NK-92 (cell line): ENCODE results near the gene CACNA1C.
"Not testable (repeated sequence)": the region's sequence is repeated elsewhere in the genome, so short reads cannot be mapped to it uniquely, and the experiment has no call there.

ENCODE experiments used
- DNase-seq: peaks from one replicate; lab custom pipeline; 2025; ENCODE audit not compliant: unreplicated experiment; lab: John Stamatoyannopoulos, UW

Gene CACNA1C

DNA sequence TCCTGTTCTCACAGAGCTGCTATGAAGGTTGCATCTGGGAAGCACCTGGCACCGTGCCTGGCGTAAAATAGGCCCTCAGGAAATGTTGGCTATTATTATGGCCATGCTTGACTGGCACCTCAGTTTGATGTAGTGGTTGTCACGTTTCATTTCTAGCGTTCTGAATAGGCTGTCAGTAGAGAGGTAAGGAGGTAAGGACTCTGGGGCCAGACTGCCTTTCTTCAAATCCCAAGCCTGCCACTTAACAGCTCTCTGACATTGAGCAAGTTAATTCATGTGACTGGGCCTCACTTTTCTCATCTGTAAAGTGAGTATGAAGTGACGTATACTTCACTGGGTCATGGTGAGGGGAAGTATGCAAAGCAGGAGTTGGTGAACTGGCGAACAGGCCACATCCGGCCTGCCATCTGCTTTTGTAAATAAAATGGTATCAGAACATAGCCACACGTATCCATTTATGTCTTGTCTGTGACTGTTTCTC is 196.2 kb downstream of the CACNA1C start:
- DNase-seq: no peak

DNA sequence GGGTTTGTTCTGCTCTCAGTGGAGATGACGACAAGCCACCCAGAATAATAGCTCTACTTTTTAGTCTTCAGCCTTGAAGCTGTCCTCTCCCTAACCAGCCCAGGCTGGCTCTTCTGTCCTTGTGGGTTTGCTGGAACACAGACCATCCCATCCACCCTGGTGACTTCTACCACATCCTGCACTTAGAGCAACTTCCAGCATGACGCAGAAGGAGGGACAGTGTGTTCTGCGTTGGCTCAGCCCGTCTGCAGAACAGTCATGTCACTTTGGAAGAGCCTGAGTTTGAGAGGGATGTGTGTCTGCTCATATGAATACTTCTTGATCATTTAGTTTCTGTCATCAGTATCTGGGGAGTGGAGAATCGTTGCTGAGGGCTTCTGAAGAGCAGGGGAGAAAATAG is 198.0 kb downstream of the CACNA1C start:
- no peak for DNase-seq

DNA sequence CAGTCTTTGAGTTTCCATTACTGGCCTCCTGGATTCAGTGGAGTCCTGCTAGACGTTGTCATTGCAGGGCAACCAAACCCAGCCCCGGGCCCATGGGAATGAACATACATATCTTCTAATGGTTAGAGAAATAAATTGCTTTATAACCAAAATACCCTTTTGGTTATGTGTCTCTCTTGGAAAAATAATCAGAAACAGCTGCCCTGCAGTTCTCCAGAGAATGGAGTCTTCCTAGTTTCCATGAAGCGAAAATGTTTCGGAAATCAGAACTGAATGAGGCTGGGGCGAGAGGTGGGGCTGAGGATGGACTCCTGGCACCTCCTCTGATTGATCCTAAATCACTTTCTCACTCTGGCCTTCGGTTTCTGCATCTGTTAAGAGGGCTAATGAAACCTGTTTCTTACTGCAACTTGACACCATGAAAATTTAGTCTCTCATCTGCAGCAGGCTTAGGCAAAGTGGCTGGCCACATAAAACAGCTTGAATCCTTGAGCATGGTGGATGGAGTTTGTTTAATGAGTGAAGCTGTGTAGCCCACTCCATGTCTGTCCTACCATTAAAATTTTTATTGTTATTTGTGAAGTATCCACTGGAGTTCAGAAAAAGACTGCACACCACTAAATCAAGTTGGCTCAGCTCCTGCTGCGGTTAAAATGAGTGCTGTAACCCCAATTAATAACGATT is 198.9 kb downstream of the CACNA1C start:
- DNase-seq: no peak

DNA sequence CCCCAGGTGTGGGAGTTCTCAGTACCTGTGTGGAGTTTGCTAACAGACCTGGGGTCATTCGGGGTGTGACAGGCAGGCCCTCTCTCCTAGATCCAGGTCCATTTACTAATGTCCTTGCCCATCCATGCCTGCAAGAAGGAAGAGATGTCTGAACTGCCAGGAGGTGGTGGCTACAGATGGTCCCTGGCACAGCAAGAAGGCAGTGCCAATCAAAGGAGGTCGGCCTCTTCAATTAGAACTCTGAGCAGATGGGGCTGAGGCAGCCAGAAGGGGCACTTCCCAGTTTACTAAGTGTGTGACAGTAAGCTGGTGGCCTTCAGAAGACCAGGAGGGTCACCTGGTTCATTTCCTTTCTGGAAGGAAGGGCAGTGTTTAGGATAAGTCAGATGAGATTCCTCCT is 202.5 kb downstream of the CACNA1C start:
- no peak for DNase-seq

DNA sequence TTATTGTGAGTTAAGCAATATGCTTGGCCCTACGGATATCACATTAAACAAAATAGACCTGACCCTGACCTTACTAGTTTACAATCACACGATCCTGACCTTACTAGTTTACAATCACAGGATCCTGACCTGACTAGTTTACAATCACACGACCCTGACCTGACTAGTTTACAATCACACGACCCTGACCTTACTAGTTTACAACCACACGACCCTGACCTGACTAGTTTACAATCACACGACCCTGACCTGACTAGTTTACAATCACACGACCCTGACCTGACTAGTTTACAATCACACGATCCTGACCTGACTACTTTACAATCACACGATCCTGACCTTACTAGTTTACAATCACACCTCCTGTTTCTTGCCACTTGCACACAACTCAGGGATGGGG is 202.9 kb downstream of the CACNA1C start:
- DNase-seq: not testable (repeated sequence)

DNA sequence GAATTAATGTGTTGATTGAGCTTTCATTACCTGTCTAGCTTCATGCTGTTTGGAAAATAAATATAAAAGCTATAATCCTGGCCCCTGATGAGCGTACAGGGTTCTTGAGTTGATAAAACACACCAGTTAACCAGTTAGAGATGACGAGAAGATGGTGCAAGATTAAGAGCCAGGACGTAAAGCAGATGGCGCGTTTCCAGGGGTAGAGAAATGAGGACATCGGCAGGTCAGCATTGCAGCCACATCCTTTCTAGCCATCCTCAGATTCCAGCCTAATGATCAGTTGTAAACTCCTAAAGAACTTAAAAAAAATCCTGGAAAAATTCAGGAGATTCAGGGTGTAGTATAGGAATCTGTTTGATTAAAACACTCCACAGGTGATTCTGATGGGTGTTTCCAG is 203.7 kb downstream of the CACNA1C start:
- no peak for DNase-seq

DNA sequence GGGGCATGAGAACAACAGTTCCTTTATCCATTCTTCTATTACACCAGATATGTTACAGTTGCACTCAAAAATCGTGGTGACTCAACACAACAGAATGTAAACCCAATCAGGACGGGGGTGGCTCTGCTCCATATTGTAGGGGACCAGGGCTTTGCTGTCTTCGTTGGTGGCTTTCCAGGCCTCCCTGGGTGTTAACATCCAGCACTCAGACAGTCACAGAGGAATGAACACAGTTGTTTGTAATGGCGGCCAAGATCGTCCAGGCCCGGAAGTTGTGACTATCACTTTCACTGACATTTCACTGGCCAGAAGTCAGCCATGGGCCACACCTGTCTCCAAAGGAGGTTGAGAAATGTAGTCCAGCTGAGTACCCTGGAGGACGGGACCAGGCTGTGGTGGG is 204.1 kb downstream of the CACNA1C start:
- no peak for DNase-seq

DNA sequence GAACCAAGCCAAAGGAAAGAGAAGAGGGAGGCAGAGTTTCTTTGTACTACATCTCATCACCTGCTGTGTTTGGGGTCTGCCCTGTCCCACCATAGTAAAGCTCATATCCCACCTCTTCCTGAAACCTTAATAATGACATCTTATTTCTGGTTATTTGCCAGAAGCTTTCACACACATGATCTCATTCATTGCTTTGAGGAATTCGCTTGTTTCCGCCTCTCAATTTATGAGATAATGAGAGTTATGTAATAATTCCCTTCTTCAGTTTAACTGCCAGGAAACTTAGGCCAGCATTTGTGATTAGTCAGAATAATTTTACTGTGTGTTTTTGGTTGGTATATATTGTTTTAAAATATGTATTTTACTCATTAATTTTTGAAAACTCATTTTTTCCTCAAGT is 205.2 kb downstream of the CACNA1C start:
- no peak for DNase-seq

DNA sequence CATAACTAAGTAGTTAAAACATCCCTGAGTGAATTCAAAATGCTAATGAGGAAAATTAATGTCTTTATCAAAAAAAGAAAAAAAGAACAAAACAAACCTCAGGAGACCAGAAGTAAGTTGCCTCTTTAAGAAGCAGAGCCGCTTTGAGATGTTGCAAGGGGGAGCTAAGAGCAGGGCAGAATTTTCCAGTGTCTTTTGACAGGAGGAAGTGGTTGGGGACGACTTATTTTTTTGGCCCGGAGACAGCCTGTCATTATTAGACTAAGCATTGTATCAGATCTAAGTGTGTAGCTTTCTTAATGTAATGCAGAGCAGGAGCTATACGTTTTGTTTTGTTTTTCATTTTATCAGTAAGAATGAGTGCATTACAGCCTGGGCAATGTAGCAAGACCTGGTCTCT is 206.6 kb downstream of the CACNA1C start:
- no peak for DNase-seq

DNA sequence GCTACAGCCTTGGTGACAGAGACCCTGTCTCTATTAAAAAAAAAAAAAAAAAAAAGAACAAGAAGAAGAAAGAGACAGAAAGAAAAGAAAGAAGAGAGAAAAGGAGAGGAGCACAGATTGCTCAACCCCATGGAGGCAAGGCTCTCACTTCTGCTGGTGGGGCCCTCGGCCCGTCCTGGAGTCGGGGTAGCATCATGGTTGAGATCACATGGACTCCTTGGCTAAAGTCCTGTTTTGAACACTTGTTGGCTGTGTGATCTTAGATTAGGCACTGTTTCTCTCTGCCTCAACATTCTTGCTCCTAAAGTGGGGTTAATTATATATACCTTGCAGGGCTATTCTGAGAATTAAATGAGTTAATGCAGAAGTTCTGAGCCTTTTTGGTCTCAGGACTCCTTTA is 207.7 kb downstream of the CACNA1C start:
- DNase-seq: no peak

DNA sequence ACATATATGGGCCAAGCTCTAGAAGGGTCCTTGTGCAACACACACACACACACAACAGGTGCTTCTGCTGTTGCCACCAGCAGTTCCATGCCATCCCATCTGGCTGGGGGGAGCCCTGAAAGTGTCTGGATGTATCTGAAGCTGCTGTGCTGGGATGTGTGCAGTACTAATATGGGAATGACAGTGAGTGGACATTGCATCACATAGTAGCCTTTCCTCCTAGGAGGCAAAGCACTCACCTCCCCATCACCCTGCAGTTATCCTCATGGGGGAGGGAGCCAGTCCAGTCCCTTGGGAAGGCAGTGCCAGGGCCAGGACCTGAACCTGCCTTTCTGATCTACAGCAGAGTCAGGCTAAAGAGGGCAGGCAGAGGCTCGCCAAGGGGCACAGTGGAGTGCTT is 208.9 kb downstream of the CACNA1C start:
- no peak for DNase-seq

DNA sequence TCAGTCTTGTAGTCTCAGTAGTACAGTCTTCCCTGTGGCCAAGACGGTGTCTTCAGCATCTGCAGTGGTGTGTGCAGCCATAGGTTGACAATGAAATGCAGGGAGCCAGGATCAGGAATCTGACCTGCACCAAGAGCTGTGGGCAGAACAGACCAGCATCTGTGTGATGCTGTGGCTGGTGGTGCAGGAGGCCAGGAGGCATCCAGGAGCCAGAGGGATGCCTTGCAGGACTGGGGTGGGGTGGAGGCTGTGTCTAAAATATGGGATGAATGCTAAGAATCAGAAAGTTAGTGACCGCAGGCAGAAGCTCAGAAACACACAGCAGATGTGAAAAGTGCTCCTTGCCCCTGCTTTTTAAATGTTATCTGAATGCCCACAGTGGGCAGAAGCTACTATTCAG is 209.7 kb downstream of the CACNA1C start:
- no peak for DNase-seq

DNA sequence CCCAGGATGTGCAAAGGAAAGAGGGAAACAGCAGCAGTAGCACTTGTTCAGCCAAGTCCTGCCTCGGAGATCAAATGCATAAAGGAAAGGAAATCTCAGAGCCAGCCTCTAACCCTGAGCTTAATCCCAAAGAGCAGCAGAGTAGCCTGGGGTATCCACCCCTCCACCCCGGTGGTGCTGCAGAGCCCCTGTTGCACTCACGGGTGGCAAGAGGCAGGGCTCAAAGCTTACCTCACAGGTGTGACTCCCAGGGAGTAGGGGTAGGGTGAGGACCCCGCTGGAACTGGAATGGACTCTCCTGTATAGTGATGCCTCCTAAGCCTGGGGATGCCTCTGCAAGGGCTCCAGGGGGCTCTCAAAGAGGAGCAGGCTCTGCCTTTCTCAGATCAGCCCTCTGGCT is 211.1 kb downstream of the CACNA1C start:
- no peak for DNase-seq

DNA sequence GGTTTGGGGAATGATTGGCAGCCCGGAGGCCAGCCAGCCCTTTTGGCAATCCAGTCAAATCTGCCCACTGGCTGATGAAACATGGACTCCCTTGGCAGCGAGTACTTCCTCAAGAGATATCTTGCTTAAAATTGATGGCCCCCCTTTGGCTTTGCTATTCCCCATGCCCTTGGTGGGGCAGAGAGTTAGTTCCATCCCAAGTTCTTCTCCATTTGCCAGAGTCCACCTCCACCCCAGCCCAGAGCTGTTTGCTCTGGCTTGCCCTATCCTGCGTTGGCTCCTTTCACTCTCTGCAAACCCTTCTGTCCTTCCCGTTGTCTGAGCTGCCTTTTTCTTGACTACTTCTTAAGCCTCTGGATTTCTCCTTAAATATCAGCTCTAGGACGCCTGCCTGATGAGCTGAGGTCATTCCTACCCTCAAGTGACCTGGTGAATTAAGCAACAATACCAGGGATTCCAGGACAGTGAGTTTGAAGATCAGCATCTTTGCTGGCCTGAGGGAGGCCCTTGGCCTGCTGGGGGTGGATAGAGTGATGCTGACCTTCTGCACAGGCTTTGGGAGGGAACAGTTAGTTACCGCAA is 212.0 kb downstream of the CACNA1C start:
- DNase-seq: no peak

DNA sequence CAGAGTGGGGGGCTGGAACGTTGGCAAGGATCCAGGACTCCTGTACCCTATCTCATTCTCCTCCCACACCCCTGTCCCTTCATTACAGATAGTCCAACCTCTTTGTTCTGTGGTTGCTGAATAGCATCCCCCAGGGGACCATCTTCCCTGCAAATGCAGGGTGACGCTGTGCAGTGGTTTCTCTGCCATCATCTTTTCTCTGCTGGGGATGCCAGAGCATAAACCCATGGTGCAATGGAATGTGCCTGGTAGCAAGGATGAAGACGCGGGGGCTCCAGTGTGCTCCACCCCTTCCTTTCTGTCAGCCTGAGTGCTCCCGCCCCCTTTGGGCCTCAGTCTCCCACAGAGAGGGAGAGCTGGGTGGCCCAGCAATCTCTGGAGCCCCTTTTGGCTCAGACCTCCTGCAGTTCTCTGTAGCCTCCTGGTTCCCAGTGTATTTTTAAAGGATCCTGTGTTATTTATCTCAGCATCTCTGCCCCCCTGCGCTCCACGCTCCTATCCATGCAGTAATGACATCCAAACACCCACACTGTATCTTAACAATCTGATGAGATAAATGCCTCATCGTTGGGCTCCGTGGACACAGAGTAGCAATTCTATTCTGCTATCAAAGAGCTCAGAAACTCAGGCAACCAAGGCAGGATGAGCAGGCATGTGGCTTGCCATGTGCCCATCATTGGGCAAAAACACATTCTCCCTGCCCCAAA is 212.8 kb downstream of the CACNA1C start:
- DNase-seq: no peak

DNA sequence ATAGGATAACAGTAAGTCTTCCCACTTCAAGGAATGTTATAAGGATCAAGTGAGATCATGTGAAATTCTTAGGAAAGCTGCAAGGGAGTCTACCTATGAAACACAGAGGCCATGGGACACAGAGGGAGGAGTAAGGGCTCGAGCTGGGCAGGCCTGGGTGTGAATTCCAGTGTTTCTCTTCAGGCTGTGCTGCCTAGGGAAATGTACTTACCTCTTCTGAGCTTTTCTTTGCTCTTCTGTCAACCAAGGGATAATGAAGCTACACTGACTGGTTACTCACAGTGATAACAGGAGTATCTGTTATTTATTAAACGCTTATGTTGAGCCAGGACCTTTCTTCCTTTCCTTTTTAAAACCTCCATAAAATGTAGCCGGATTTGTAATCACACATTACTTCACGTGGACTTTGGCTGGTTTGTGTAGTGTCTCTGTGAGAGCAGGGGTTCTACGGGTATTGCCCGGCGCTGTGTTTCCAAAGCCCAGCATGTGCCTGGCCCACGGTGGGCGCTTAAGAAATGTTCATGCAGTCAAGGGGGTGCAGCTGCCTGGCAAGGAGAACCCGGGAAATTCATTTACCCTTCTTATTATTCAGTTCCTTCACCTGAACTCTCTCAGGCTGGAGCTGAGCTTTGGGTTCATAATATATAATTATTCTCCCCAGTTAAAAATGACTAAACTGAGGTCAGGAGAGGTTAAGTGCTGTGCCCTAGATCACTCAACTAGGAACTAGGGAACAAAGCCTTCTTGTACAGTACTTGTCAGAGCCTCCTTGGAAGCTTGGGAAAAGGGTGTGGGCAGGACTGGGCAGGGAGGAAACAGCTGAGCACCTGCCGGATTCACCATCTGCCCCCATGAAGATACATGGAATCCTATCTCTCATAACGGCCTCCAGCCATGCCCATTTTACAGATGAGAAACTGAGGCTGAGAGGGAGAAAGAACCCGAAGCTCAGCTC is 214.2 kb downstream of the CACNA1C start:
- DNase-seq: no peak

DNA sequence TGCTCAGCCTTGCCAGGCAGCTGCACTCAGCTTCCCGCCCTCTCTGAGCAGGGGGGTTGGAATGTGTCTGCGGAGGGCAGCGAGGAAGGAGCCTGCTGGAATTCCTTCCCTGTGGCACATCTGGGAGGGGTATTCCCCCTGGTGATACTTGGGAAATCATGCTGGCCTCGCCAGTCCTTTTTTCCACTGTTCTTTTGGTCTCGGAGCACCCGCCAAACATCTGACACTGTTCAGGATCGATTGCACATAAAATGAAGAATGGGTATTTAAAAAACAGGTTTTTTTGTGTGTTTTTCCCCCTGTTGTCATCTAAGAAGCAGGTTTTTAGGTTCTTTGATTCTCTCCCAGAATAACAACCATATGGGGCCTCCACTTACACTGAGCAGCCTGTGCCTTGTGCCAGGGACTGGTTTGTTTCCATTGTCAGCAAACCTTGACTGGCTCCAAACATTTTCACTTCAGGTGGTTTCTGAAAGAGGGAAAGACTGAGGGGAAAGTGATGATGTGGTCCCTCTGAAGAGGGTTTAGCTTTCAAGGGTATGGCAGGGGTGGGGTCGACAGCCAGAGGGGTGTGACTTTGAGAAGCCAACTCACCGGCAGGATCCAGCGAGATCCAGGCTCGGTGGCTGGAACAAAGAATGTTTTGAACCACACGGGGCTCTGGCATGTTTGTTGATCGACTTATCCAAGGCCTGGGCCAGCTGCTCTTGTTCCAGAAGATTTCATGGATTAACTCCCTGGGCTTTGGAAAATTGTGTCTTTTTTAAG is 215.1 kb downstream of the CACNA1C start:
- no peak for DNase-seq

DNA sequence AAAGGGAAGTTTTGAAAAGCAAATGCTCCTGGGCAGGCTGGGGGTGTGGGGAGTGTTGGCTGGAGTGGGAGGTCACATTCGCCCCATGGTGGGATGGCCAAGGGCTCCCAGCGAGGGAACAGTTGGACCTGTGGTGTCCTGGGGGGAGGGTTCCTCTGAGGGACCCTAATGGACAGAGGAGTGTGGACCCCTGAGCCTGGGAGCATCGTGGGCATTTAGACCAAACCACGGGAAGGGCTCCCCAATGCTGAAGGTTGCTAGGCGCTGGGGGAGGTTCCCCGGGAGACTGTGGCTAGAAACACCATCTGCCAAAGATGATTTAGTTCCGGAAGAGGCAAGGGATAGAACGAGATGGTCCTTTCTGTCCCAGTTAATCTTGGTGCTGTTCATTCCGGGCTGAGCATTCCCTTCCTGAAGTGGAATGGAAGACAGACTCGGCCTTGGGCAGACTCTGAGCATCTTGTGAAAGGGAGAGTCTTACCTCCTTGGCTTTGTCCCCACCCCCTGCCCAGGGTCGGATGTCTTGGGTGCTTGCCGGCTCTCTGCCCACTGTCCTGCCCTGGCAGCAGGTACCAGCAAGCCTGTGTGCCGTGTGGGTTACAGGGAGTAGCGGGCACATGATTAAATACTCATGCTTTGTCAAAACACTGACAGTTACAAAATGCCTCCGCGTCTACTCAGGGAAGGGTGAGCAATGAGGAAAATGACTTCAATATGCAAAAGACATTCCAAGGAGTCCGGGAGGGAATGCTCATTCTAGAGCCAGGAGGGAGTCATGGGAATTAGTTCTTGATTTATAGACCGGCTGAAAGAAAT is 215.9 kb downstream of the CACNA1C start:
- DNase-seq: no peak

DNA sequence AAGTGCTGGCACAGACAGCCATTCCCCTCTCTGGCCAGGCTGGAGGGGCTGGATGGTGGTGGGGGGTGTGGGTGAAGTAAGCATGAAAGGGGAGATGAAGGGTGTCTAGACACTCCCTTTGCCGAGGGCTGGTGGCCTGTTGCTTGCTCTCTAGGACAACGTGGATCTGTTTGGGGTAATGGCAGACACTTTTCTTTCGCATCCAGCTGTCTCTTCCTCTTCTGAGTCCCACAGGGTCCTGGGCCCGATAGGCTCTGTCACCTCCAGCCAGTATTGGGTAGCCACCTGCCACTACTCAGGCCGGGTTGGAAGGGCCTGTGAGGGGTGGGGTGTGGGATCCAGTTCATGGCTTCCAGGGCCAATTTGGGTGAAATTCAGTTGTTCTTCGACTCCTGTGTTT is 218.1 kb downstream of the CACNA1C start:
- no peak for DNase-seq

DNA sequence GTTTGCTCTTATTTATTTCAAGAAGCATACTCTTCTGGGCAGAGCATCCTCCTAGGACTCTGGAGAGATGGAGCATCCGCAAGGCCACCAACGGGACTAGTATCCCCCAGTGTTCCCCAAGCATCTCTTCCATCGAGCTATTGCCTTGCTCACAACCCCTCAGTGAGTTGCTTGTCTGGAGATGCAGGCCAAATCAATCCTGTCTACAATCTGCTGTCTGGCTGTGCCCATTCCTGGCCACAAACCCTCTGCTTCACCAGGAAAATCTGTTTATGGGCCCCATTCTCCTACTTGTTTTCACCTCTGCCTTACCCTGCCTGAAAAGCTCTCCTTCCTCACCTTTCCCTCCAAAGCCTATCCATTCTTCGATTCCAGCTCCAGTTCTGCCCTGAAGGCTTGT is 219.2 kb downstream of the CACNA1C start:
- DNase-seq: no peak
